ENCODE measurements around the gene IHH. TPM values are rescaled to one million over a fixed set of nuclear protein-coding genes. Genes with fewer than 3 reads are reported as not detected.

Gene IHH
- total and polyA plus RNA-seq, 2 donors (not counting 3 experiments of a cell fraction or from before 2014, with no cell fraction given) = 0.03 TPM; not detected in 1

- Histone ChIP-seq H3K9ac (replicated peaks; ENCODE audit: extremely low read depth, insufficient read depth, low read length) (no peak overlapping the region), H4K20me1 (replicated peaks; ENCODE audit: control insufficient read depth, extremely low read depth, insufficient read depth, low read length) (no peaks in the 10 kb centered on the region), H3K79me2 (ENCODE audit: control insufficient read depth, insufficient read depth, low read length) (no peaks in the 10 kb centered on the region), H3K27me3 (ENCODE audit: control insufficient read depth in 2 of 2, insufficient read depth in 2 of 2, low read length in 2 of 2) (peaks cover 0 to 4% of the 10 kb centered on the region in 2 experiments), H3K9me3 (replicated peaks; ENCODE audit: control insufficient read depth, insufficient read depth, low read length) (no peaks in the 10 kb centered on the region), H3K9me1 (replicated peaks; ENCODE audit: control insufficient read depth, extremely low read depth, insufficient read depth, low read length) (no peaks in the 10 kb centered on the region), H3K4me3 (replicated peaks in 1 of 3; ENCODE audit: insufficient read depth in 1 of 3, low read depth in 1 of 3, low read length in 3 of 3) (no peak overlapping the region), H2AFZ (ENCODE audit: low read depth, low read length) (no peak overlapping the region), H3K36me3 (ENCODE audit: control insufficient read depth in 2 of 2, extremely low read depth in 1 of 2, insufficient read depth in 2 of 2, low read length in 2 of 2) (no peaks in the 10 kb centered on the region), H3K4me2 (ENCODE audit: insufficient read depth, low read length) (no peak overlapping the region), H3K27ac (ENCODE audit: insufficient read depth, low read depth, low read length) (no peak overlapping the region), H3K4me1 (ENCODE audit: control insufficient read depth, extremely low read depth, insufficient read depth, low read length) (no peaks in the 10 kb centered on the region)
- FAIRE-seq = no peak
- intact Hi-C loops (cut with micrococcal nuclease) (no loop called here), dilution Hi-C loops (cut with MboI; ENCODE audit: extremely low pct_ligation_motif_present, low sequenced_read_pairs) (no loop called here)
- BruUV-seq (replicated peaks) = no TSS peak
- CTCF ChIA-PET = interaction anchor here (1.4 to 3.6 kb wide), 5 partner anchors 8 to 136 kb away, joined by 3 to 37 read pairs (median 9); no protein-coding TSS in a partner anchor
- POLR2A ChIA-PET = no interaction called here
- no peak for TF ChIP-seq POLR2AphosphoS5 (IDR thresholded peaks at IDR 0.05; ENCODE audit: insufficient read depth, low read depth, low read length)
- no peak for TF ChIP-seq FOS (IDR thresholded peaks at IDR 0.05; ENCODE audit: borderline replicate concordance, insufficient read depth, low read length)
- no peak for TF ChIP-seq JUN (IDR thresholded peaks at IDR 0.05; ENCODE audit: borderline replicate concordance, insufficient read depth, insufficient read length, low read depth)
- no peak for TF ChIP-seq GATA2 (IDR thresholded peaks at IDR 0.05; ENCODE audit: insufficient read depth, insufficient read length, low read depth, low read length)
- TF ChIP-seq MAX (IDR thresholded peaks at IDR 0.05; ENCODE audit: insufficient read depth, insufficient read length) = no peak
- TF ChIP-seq MYC (IDR thresholded peaks at IDR 0.05; ENCODE audit: low read depth, low read length) = no peak
- no peak for TF ChIP-seq EZH2 (IDR thresholded peaks at IDR 0.05; ENCODE audit: borderline replicate concordance, low read depth, low read length, severe bottlenecking)
- DNase-seq (ENCODE audit: low read depth, low spot score) = no peak
Measured at GRCh38 chr2:219018726-219019125, 42.0 kb downstream of the IHH start.

GRCh38 chr2:219018286-219018685 lies 42.4 kb downstream of the IHH start:
- TF ChIP-seq FOS (IDR thresholded peaks at IDR 0.05; ENCODE audit: borderline replicate concordance, insufficient read depth, low read length) = no peak
- TF ChIP-seq GATA2 (IDR thresholded peaks at IDR 0.05; ENCODE audit: insufficient read depth, insufficient read length, low read depth, low read length) = no peak
- no peak for TF ChIP-seq JUN (IDR thresholded peaks at IDR 0.05; ENCODE audit: borderline replicate concordance, insufficient read depth, insufficient read length, low read depth)
- no peak for TF ChIP-seq POLR2A (IDR thresholded peaks at IDR 0.05; ENCODE audit: low read depth, low read length)
- TF ChIP-seq EZH2 (IDR thresholded peaks at IDR 0.05; ENCODE audit: borderline replicate concordance, low read depth, low read length, severe bottlenecking) = no peak
- no peak for TF ChIP-seq POLR2AphosphoS5 (IDR thresholded peaks at IDR 0.05; ENCODE audit: insufficient read depth, low read depth, low read length)
- TF ChIP-seq MYC (IDR thresholded peaks at IDR 0.05; ENCODE audit: low read depth, low read length) = no peak
- no peak for TF ChIP-seq MAX (IDR thresholded peaks at IDR 0.05; ENCODE audit: insufficient read depth, insufficient read length)
- TF ChIP-seq CTCF (IDR thresholded peaks at IDR 0.05; ENCODE audit: extremely low read depth in 1 of 2, insufficient read depth in 1 of 2, low read depth in 1 of 2, low read length in 2 of 2) = no peak
- H3K4me1 ChIP-seq (ENCODE audit: control insufficient read depth, extremely low read depth, insufficient read depth, low read length) = no peaks in the 10 kb centered on the region
- no peak overlapping the region for H2AFZ ChIP-seq (ENCODE audit: low read depth, low read length)
- dilution Hi-C loops (cut with MboI; ENCODE audit: extremely low pct_ligation_motif_present, low sequenced_read_pairs) (no loop called here), intact Hi-C loops (cut with micrococcal nuclease) (no loop called here)
- FAIRE-seq (no peak), DNase-seq (ENCODE audit: low read depth, low spot score) (no peak)
- H3K9me1 ChIP-seq (replicated peaks; ENCODE audit: control insufficient read depth, extremely low read depth, insufficient read depth, low read length) = no peaks in the 10 kb centered on the region
- H3K4me2 ChIP-seq (ENCODE audit: insufficient read depth, low read length) = no peak overlapping the region
- H3K27ac ChIP-seq (ENCODE audit: insufficient read depth, low read depth, low read length) = no peak overlapping the region
- BruUV-seq (replicated peaks) = no TSS peak
- H3K36me3 ChIP-seq (ENCODE audit: control insufficient read depth in 2 of 2, extremely low read depth in 1 of 2, insufficient read depth in 2 of 2, low read length in 2 of 2) = no peaks in the 10 kb centered on the region
- POLR2A ChIA-PET = no interaction called here
- H3K4me3 ChIP-seq (replicated peaks in 1 of 3; ENCODE audit: insufficient read depth in 1 of 3, low read depth in 1 of 3, low read length in 3 of 3) = no peak overlapping the region
- H3K27me3 ChIP-seq (ENCODE audit: control insufficient read depth in 2 of 2, insufficient read depth in 2 of 2, low read length in 2 of 2) = peaks cover 0 to 4% of the 10 kb centered on the region in 2 experiments
- CTCF ChIA-PET = interaction anchor here (0.8 to 3.6 kb wide), 6 partner anchors 9 to 137 kb away, joined by 3 to 37 read pairs (median 6); no protein-coding TSS in a partner anchor
- H3K9ac ChIP-seq (replicated peaks; ENCODE audit: extremely low read depth, insufficient read depth, low read length) = no peak overlapping the region
- H3K79me2 ChIP-seq (ENCODE audit: control insufficient read depth, insufficient read depth, low read length) = no peaks in the 10 kb centered on the region
- no peaks in the 10 kb centered on the region for H3K9me3 ChIP-seq (replicated peaks; ENCODE audit: control insufficient read depth, insufficient read depth, low read length)
- no peaks in the 10 kb centered on the region for H4K20me1 ChIP-seq (replicated peaks; ENCODE audit: control insufficient read depth, extremely low read depth, insufficient read depth, low read length)

All from endothelial cell of umbilical vein (primary cell).